ENCODE results near the gene KPNA1.
"Not testable (repeated sequence)": the region's sequence is repeated elsewhere in the genome, so short reads cannot be mapped to it uniquely, and the experiment has no call there.

KPNA1 gene

GRCh38 chr3:122519693-122520092, 5.0 kb upstream of the KPNA1 start:
- no peak for DNase-seq (ENCODE audit: low read depth in 2 of 2)

GRCh38 chr3:122516846-122517360, 2.2 kb upstream of the KPNA1 start:
- DNase-seq (ENCODE audit: low read depth in 2 of 2) = no peak

- no peak for DNase-seq (ENCODE audit: low read depth in 2 of 2)
Observed at GRCh38 chr3:122515870-122516269, 1.1 kb upstream of the KPNA1 start.

- no peak for DNase-seq (ENCODE audit: low read depth in 2 of 2)
Observed at GRCh38 chr3:122515020-122515468, 305 bp upstream of the KPNA1 start.

GRCh38 chr3:122513386-122514122, 1.2 kb downstream of the KPNA1 start:
- no peak for DNase-seq (ENCODE audit: low read depth in 2 of 2)

GRCh38 chr3:122512284-122512683, 2.5 kb downstream of the KPNA1 start:
- DNase-seq (ENCODE audit: low read depth in 2 of 2) = no peak

GRCh38 chr3:122510878-122511535, 3.7 kb downstream of the KPNA1 start:
- no peak for DNase-seq (ENCODE audit: low read depth in 2 of 2)

GRCh38 chr3:122508944-122509343, 5.8 kb downstream of the KPNA1 start:
- not testable (repeated sequence) for DNase-seq (ENCODE audit: low read depth in 2 of 2)

- no peak for DNase-seq (ENCODE audit: low read depth in 2 of 2)
Observed at GRCh38 chr3:122508135-122508914, 6.4 kb downstream of the KPNA1 start.

- DNase-seq (ENCODE audit: low read depth in 2 of 2) = no peak
Observed at GRCh38 chr3:122506450-122506849, 8.3 kb downstream of the KPNA1 start.

- no peak for DNase-seq (ENCODE audit: low read depth in 2 of 2)
Observed at GRCh38 chr3:122505676-122506075, 9.1 kb downstream of the KPNA1 start.

GRCh38 chr3:122502941-122503340, 11.8 kb downstream of the KPNA1 start:
- DNase-seq (ENCODE audit: low read depth in 2 of 2) = no peak

- DNase-seq (ENCODE audit: low read depth in 2 of 2) = no peak
Observed at GRCh38 chr3:122502139-122502538, 12.6 kb downstream of the KPNA1 start.

GRCh38 chr3:122500964-122501363, 13.8 kb downstream of the KPNA1 start:
- not testable (repeated sequence) for DNase-seq (ENCODE audit: low read depth in 2 of 2)

- no peak for DNase-seq (ENCODE audit: low read depth in 2 of 2)
Observed at GRCh38 chr3:122498152-122498551, 16.6 kb downstream of the KPNA1 start.

GRCh38 chr3:122497425-122497824, 17.3 kb downstream of the KPNA1 start:
- peak in 1 of 2 donors; percentile 12 for DNase-seq (ENCODE audit: low read depth in 2 of 2)

GRCh38 chr3:122496508-122496907, 18.2 kb downstream of the KPNA1 start:
- no peak for DNase-seq (ENCODE audit: low read depth in 2 of 2)

- DNase-seq (ENCODE audit: low read depth in 2 of 2) = no peak
Observed at GRCh38 chr3:122493296-122493695, 21.4 kb downstream of the KPNA1 start.

- no peak for DNase-seq (ENCODE audit: low read depth in 2 of 2)
Observed at GRCh38 chr3:122488262-122488973, 26.3 kb downstream of the KPNA1 start.

- no peak for DNase-seq (ENCODE audit: low read depth in 2 of 2)
Observed at GRCh38 chr3:122484985-122485384, 29.8 kb downstream of the KPNA1 start.

GRCh38 chr3:122481390-122481789, 33.3 kb downstream of the KPNA1 start:
- DNase-seq (ENCODE audit: low read depth in 2 of 2) = no peak

GRCh38 chr3:122476532-122476931, 38.2 kb downstream of the KPNA1 start:
- no peak for DNase-seq (ENCODE audit: low read depth in 2 of 2)

Data from activated CD4-positive, alpha-beta T cell treated with anti-CD3 and anti-CD28 coated beads for 24 hours (primary cell).